Gastrocnemius medialis (tissue), 4 donors: ENCODE data around the gene NCOA3. TPM values are rescaled to one million over a fixed set of nuclear protein-coding genes. Genes with fewer than 3 reads are reported as not detected.
"Not testable (repeated sequence)": the region's sequence is repeated elsewhere in the genome, so short reads cannot be mapped to it uniquely, and the experiment has no call there.

Experiments used
- ATAC-seq, 2 donors: fragments of 150-250 bp; one replicate each; pipeline ENCODE4 v1.9.1; 2016
- DNase-seq, 2 donors: peaks; one replicate each; pipeline ENCODE4 v3.0.0-alpha.2; 2019
- H3K27ac ChIP-seq, 4 donors: fragments of 200-600 bp; sonication (generic); 1 replicate in 1 of 4; 2 replicates in 3 of 4; pipeline ENCODE4 v1.5.1; 2016 to 2018; ENCODE audit warnings: mild to moderate bottlenecking in 2 of 4, moderate library complexity in 1 of 4
- H3K27me3 ChIP-seq, 3 donors: fragments of 200-600 bp; sonication (generic) in 2 of 3; 1 replicate in 1 of 3; 2 replicates in 2 of 3; pipeline versions ENCODE4 v1.5.1 to v1.6.0; 2016 to 2019; ENCODE audit warnings: mild to moderate bottlenecking in 1 of 3, moderate library complexity in 1 of 3
- H3K36me3 ChIP-seq, 2 donors: fragments of 200-600 bp; sonication (generic) in 1 of 2; one replicate each; pipeline ENCODE4 v1.5.1; 2017 to 2018
- H3K4me1 ChIP-seq, 2 donors: fragments of 200-600 bp; sonication (generic) in 1 of 2; one replicate each; pipeline ENCODE4 v1.5.1; 2016 to 2017; ENCODE audit warnings: mild to moderate bottlenecking in 2 of 2
- H3K4me3 ChIP-seq, 4 donors: fragments of 200-600 bp; sonication (generic) in 3 of 4; 1 replicate in 1 of 4; 2 replicates in 3 of 4; pipeline ENCODE4 v1.5.1; 2016 to 2019; ENCODE audit warnings: mild to moderate bottlenecking in 2 of 4
- H3K9me3 ChIP-seq, 3 donors: fragments of 200-600 bp; sonication (generic) in 2 of 3; 1 replicate in 1 of 3; 2 replicates in 2 of 3; pipeline ENCODE4 v1.5.1; 2016 to 2019
- POLR2A ChIP-seq, 2 donors: fragments of 450-650 bp; IDR thresholded peaks; one replicate each; pipeline ENCODE4 v1.6.1; 2017; ENCODE audit warnings: antibody characterized with exemption in 2 of 2, mild to moderate bottlenecking in 2 of 2, moderate library complexity in 2 of 2
- in situ Hi-C, 4 donors: fragments of 200-750 bp; cut with MboI; loops; one replicate each; pipeline versions ENCODE4 v1.15.0 to v1.8.0; 2017; ENCODE audit warnings: low sequenced_read_pairs in 4 of 4
- intact Hi-C: fragments of 100-400 bp; cut with DNase I; formaldehyde crosslinking; loops from one replicate; pipeline ENCODE4 v1.15.1; 2023; ENCODE audit warnings: low total_unique reads
- total RNA-seq, 4 donors: library from RNA; depleted of rRNA; stranded (reverse); fragments of >200 nt; gene quantifications; one replicate each; pipeline versions ENCODE4 v1.1.0 to v1.2.3, GENCODE V29; 2016
- TF ChIP-seq, protein P1 (sequence below), 5 experiments: fragments of 450-650 bp in 3 of 5; fragments of 200-600 bp in 2 of 5; sonication (generic) in 2 of 5; IDR thresholded peaks in 4 of 5; conservative IDR thresholded peaks in 1 of 5; 1 replicate in 4 of 5; 2 replicates in 1 of 5; pipeline ENCODE4 v1.5.1; 2016 to 2019; ENCODE audit warnings: antibody characterized with exemption in 5 of 5, mild to moderate bottlenecking in 3 of 5, moderate library complexity in 3 of 5

Gene NCOA3
- total RNA-seq, 4 donors from 2014 or later: 52.5 to 86.1 (median 70.1) TPM

DNA sequence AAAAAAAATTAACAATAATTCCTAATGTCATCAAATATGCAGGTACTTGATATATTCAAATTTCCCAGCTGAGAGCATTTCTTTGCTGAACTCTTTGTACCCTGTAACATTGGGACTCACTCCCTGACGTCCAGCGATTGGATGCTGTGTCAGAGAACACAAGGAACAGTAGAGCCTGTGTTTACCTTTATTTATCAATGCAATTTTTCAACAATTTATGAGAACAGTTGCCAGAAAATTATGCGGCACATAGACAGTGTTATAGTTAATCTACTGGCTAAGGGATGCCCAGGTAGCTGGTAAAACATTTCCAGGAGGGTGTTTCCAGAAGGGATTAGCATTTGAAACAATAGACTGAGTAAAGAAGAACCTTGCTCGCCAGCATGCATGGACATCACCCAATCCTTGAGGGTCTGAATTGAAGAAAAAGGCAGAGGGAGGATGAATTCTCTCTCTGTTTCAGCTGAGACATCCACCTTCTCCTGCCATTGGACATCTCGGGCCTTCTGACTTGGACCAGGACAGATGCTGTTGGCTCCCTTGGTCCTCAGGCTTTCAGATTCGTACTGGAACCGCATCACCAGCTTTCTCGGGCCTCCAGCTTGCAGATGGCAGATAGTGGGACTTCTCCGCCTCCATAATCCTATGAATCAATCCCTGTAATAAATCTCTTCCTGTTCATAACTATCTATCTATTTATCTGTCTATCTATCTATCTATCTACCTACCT is 42.2 kb upstream of the NCOA3 start:
- Histone ChIP-seq H3K4me1 (peaks cover 11 to 19% of the 10 kb centered on the region in 2 donors), H3K9me3 (no peaks in the 10 kb centered on the region), H3K4me3 (no peak overlapping the region), H3K27ac (no peak overlapping the region), H3K27me3 (no peaks in the 10 kb centered on the region), H3K36me3 (no peaks in the 10 kb centered on the region)
- intact Hi-C loops: loop anchor here (5.0 kb wide), 2 partner anchors 142 to 197 kb away; no protein-coding TSS in a partner anchor
- DNase-seq (no peak), ATAC-seq (no peak)
- TF ChIP-seq, protein P1, sequence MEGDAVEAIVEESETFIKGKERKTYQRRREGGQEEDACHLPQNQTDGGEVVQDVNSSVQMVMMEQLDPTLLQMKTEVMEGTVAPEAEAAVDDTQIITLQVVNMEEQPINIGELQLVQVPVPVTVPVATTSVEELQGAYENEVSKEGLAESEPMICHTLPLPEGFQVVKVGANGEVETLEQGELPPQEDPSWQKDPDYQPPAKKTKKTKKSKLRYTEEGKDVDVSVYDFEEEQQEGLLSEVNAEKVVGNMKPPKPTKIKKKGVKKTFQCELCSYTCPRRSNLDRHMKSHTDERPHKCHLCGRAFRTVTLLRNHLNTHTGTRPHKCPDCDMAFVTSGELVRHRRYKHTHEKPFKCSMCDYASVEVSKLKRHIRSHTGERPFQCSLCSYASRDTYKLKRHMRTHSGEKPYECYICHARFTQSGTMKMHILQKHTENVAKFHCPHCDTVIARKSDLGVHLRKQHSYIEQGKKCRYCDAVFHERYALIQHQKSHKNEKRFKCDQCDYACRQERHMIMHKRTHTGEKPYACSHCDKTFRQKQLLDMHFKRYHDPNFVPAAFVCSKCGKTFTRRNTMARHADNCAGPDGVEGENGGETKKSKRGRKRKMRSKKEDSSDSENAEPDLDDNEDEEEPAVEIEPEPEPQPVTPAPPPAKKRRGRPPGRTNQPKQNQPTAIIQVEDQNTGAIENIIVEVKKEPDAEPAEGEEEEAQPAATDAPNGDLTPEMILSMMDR (IDR thresholded peaks at IDR 0.05 in 4 of 5, conservative IDR thresholded peaks at IDR 0.05 in 1 of 5): no peak
- no peak for TF ChIP-seq POLR2A (IDR thresholded peaks at IDR 0.05)
- in situ Hi-C loops: loop anchor here in 1 of 4 donors (10.0 kb wide), 1 partner anchor 45 kb away; no protein-coding TSS in a partner anchor

DNA sequence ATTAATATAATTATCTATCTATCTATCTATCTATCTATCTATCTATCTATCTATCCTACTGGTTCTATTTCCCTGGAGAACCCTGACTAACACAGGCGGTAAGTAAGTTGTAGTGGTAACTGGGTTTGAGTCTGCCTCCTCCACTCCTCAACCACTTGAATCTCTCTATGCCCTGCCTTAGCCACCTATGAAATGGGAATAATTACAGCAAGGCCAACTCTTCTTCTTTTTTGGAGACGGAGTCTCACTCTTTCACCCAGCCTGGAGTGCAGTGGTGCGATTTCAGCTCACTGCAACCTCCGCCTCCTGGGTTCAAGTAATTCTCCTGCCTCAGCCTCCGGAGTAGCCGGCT is 41.0 kb upstream of the NCOA3 start:
- intact Hi-C loops (loop anchor here (5.0 kb wide), 2 partner anchors 143 to 198 kb away; no protein-coding TSS in a partner anchor), in situ Hi-C loops (loop anchor here in 1 of 4 donors (10.0 kb wide), 1 partner anchor 46 kb away; no protein-coding TSS in a partner anchor)
- peaks cover 22 to 31% of the 10 kb centered on the region in 2 donors for H3K4me1 ChIP-seq

DNA sequence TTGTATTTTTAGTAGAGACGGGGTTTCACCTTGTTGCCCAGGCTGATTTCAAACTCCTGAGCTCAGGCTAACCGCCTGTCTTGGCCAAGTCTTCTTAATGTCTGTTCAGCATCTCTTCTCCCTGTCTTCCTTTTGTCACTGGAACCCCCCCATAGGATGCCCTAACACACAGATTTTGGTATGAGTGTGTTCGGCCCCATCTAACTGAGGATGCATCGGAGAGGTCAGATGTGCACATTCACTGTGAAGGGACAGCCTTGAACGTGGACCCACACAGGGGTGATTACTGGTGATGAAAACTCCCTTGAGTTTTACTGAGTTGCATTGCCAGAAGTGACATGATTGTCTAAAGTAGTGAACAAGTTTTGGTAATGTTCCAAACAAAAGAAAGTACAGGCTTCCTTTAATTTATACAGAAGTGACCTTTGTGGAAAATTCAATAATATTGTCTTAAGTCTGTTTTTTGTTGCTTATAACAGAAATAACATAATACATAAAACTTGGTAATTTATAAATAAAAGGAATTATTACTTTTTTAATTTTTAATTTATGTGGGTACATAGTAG is 40.5 kb upstream of the NCOA3 start:
- H3K4me3 ChIP-seq: no peak overlapping the region
- in situ Hi-C loops: loop anchor here in 1 of 4 donors (10.0 kb wide), 1 partner anchor 46 kb away; no protein-coding TSS in a partner anchor
- no peaks in the 10 kb centered on the region for H3K36me3 ChIP-seq
- no peak overlapping the region for H3K27ac ChIP-seq
- TF ChIP-seq POLR2A (IDR thresholded peaks at IDR 0.05): no peak
- TF ChIP-seq, protein P1 (IDR thresholded peaks at IDR 0.05 in 4 of 5, conservative IDR thresholded peaks at IDR 0.05 in 1 of 5): no peak
- intact Hi-C loops: loop anchor here (5.0 kb wide), 2 partner anchors 144 to 199 kb away; no protein-coding TSS in a partner anchor
- ATAC-seq (no peak), DNase-seq (no peak)
- no peaks in the 10 kb centered on the region for H3K9me3 ChIP-seq
- peaks cover 22 to 33% of the 10 kb centered on the region in 2 donors for H3K4me1 ChIP-seq
- no peaks in the 10 kb centered on the region for H3K27me3 ChIP-seq

More for the DNA sequence above, 41.0 kb upstream of the NCOA3 start:
- H3K9me3 ChIP-seq, H3K36me3 ChIP-seq, DNase-seq, H3K27ac ChIP-seq, H3K4me3 ChIP-seq, ATAC-seq, H3K27me3 ChIP-seq: not testable (repeated sequence)

DNA sequence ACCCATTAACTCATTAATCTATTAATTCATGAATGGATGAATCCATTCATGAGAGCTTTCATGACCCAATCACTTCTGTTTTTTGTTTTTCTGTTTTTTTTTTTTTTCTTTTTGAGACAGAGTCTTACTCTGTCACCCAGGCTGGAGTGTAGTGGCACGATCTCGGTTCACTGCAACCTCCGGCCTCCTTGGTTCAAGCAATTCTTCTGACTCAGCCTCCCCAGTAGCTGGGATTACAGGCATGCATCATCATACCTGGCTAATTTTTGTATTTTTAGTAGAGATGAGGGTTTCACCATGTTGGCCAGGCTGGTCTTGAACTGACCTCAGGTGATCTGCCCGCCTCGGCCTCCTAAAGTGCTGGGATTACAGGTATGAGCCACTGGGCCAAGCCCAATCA is 39.8 kb upstream of the NCOA3 start:
- Histone ChIP-seq H3K4me1 (peaks cover 22 to 33% of the 10 kb centered on the region in 2 donors), H3K27ac (peak overlapping the region in 2 of 4 donors; percentile 94 to 95)
- H3K27me3 ChIP-seq, H3K36me3 ChIP-seq, H3K4me3 ChIP-seq, ATAC-seq, H3K9me3 ChIP-seq, DNase-seq: not testable (repeated sequence)
- intact Hi-C loops: loop anchor here (5.0 kb wide), 2 partner anchors 145 to 200 kb away; no protein-coding TSS in a partner anchor
- in situ Hi-C loops: loop anchor here in 1 of 4 donors (10.0 kb wide), 1 partner anchor 47 kb away; no protein-coding TSS in a partner anchor

- H3K4me1 ChIP-seq: peaks cover 22 to 33% of the 10 kb centered on the region in 2 donors
- peak; percentile 91 to 92 for DNase-seq
- no peaks in the 10 kb centered on the region for H3K36me3 ChIP-seq
- H3K4me3 ChIP-seq: peak overlapping the region in 1 of 4 donors; percentile 17
- no peaks in the 10 kb centered on the region for H3K27me3 ChIP-seq
- peak; percentile 90 to 95 for ATAC-seq
- H3K9me3 ChIP-seq: no peaks in the 10 kb centered on the region
- TF ChIP-seq, protein P1 (IDR thresholded peaks at IDR 0.05 in 4 of 5, conservative IDR thresholded peaks at IDR 0.05 in 1 of 5): peak; percentile 59 to 85 (median 76)
- peak; percentile 22 to 55 for TF ChIP-seq POLR2A (IDR thresholded peaks at IDR 0.05)
- peak overlapping the region; percentile 84 to 95 (median 90) for H3K27ac ChIP-seq
- in situ Hi-C loops: loop anchor here in 1 of 4 donors (10.0 kb wide), 1 partner anchor 50 kb away; no protein-coding TSS in a partner anchor
- intact Hi-C loops: loop anchor here (1.0 to 5.0 kb wide), 6 partner anchors 28 to 202 kb away; partner anchors contain the start of gene NCOA3
These were observed 37.1 kb upstream of the NCOA3 start for GRCh38 chr20:47464380-47465101.
